C4-2B (cell line): ENCODE results near the gene R3HDM2.

ENCODE experiments used
- CTCF ChIP-seq: fragments of 450-650 bp; conservative IDR thresholded peaks from 2 replicates; pipeline ENCODE4 v1.5.1; 2017; ENCODE audit warnings: mild to moderate bottlenecking
- ZFX ChIP-seq: fragments of 450-650 bp; IDR thresholded peaks from 2 replicates; pipeline ENCODE4 v1.6.1; 2017

- TF ChIP-seq CTCF, result no peak
- TF ChIP-seq ZFX, result no peak
Observed at GRCh38 chr12:57262126-57262822, 168.6 kb downstream of the R3HDM2 start.
